RWPE1 (cell line): ENCODE data around the gene BSG.

ENCODE experiments used
- CTCF ChIA-PET: fragments of 350-600 bp; sonication (Branson Sonifier 250); formaldehyde crosslinking; extraction: SDS; loops from one replicate; lab custom pipeline; 2021; lab: Yijun Ruan, JAX
- POLR2A ChIA-PET: fragments of 400-600 bp; formaldehyde crosslinking; extraction: SDS; loops from one replicate; lab custom pipeline; 2020; ENCODE audit warnings: antibody characterized with exemption; ENCODE audit not compliant: low non-redundant PET; lab: Yijun Ruan, JAX
- DNase-seq: peaks from one replicate; pipeline ENCODE4 v3.0.0; 2012; ENCODE audit warnings: low spot score
- H3K27ac ChIP-seq: fragments of 450-650 bp; 2 replicates; pipeline ENCODE4 v1.5.1; 2017
- CTCF ChIP-seq: fragments of 450-650 bp; conservative IDR thresholded peaks from 2 replicates; pipeline ENCODE4 v1.5.1; 2017; ENCODE audit warnings: low read depth, mild to moderate bottlenecking

BSG gene

GRCh38 chr19:594265-594870 lies 22.0 kb downstream of the BSG start:
- ChIA-PET POLR2A (no interaction called here), CTCF (interaction anchor here (0.6 kb wide), 1 partner anchor 159 kb away, joined by 3 read pairs; no protein-coding TSS in a partner anchor)
- no peak for TF ChIP-seq CTCF
- DNase-seq: no peak
- H3K27ac ChIP-seq: no peak overlapping the region

- DNase-seq: no peak
- H3K27ac ChIP-seq: no peak overlapping the region
- ChIA-PET CTCF (interaction anchor here (0.5 kb wide), 1 partner anchor 50 kb away, joined by 3 read pairs; no protein-coding TSS in a partner anchor), POLR2A (no interaction called here)
- TF ChIP-seq CTCF: no peak
These were observed 23.2 kb downstream of the BSG start for GRCh38 chr19:595326-596262.

- CTCF ChIA-PET: no interaction called here
- no peak for DNase-seq
- H3K27ac ChIP-seq: no peak overlapping the region
- TF ChIP-seq CTCF: no peak
- POLR2A ChIA-PET: no interaction called here
These were observed 23.9 kb downstream of the BSG start for GRCh38 chr19:596263-596655.

GRCh38 chr19:597406-598315 lies 25.3 kb downstream of the BSG start:
- POLR2A ChIA-PET: no interaction called here
- TF ChIP-seq CTCF: no peak
- CTCF ChIA-PET: no interaction called here
- no peak for DNase-seq
- no peak overlapping the region for H3K27ac ChIP-seq

- ChIA-PET POLR2A (no interaction called here), CTCF (interaction anchor here (0.7 kb wide), 1 partner anchor 67 kb away, joined by 3 read pairs; no protein-coding TSS in a partner anchor)
- DNase-seq: no peak
- TF ChIP-seq CTCF: no peak
- H3K27ac ChIP-seq: no peak overlapping the region
These were observed 28.9 kb downstream of the BSG start for GRCh38 chr19:601310-601709.

- CTCF ChIA-PET: interaction anchor here (0.7 kb wide), 1 partner anchor 67 kb away, joined by 3 read pairs; no protein-coding TSS in a partner anchor
- H3K27ac ChIP-seq: no peak overlapping the region
- POLR2A ChIA-PET: no interaction called here
- no peak for TF ChIP-seq CTCF
- DNase-seq: no peak
These were observed 29.4 kb downstream of the BSG start for GRCh38 chr19:601790-602189.
